SK-N-MC (cell line): ENCODE data around the gene ANKRD10.
"Not testable (repeated sequence)": the region's sequence is repeated elsewhere in the genome, so short reads cannot be mapped to it uniquely, and the experiment has no call there.

ENCODE experiments used
- DNase-seq: peaks from one replicate; pipeline ENCODE4 v3.0.0-alpha.2; 2011; ENCODE audit warnings: low read depth, low spot score
- H3K27ac ChIP-seq: fragments of 200-600 bp; sonication (generic); 2 replicates; pipeline ENCODE4 v1.5.1; 2016; ENCODE audit warnings: mixed run types
- H3K36me3 ChIP-seq: fragments of 200-600 bp; sonication (generic); 2 replicates; pipeline ENCODE4 v1.6.1; 2017; ENCODE audit warnings: antibody characterized with exemption, low read length, mixed read lengths; ENCODE audit not compliant: insufficient read depth
- H3K4me3 ChIP-seq: fragments of 200-600 bp; sonication (generic); 2 replicates; pipeline ENCODE4 v1.5.1; 2016
- H3K9ac ChIP-seq: fragments of 200-600 bp; sonication (generic); 2 replicates; pipeline ENCODE4 v1.8.0; 2017; ENCODE audit warnings: mixed run types, mixed read lengths; ENCODE audit not compliant: insufficient read length
- H3K9me3 ChIP-seq: fragments of 200-600 bp; sonication (generic); 2 replicates; pipeline ENCODE4 v1.6.1; 2017; ENCODE audit warnings: low read depth, mild to moderate bottlenecking, antibody characterized with exemption, low read length, moderate library complexity, mixed read lengths
- EZH2 ChIP-seq: fragments of 200-600 bp; sonication (generic); IDR thresholded peaks from one replicate; pipeline ENCODE4 v1.6.1; 2017; ENCODE audit warnings: antibody characterized with exemption
- FOXP2 ChIP-seq: optimal IDR thresholded peaks from 2 replicates; pipeline ENCODE3; 2011; ENCODE audit warnings: mild to moderate bottlenecking, moderate library complexity; ENCODE audit not compliant: insufficient read depth; ENCODE audit errors: extremely low read length, control extremely low read depth
- POLR2AphosphoS5 ChIP-seq: IDR thresholded peaks from 2 replicates; pipeline ENCODE4 v1.6.1; 2012; ENCODE audit warnings: mild to moderate bottlenecking, low read depth, low read length, borderline replicate concordance

ANKRD10 gene

GRCh38 chr13:110850006-110850405 is 64.9 kb downstream of the ANKRD10 start:
- no peak for TF ChIP-seq POLR2AphosphoS5
- TF ChIP-seq EZH2, result no peak
- no peak for TF ChIP-seq FOXP2
- H3K4me3 ChIP-seq, result no peak overlapping the region
- no peak overlapping the region for H3K27ac ChIP-seq
- no peaks in the 10 kb centered on the region for H3K9me3 ChIP-seq
- DNase-seq, result no peak
- no peaks in the 10 kb centered on the region for H3K36me3 ChIP-seq
- no peak overlapping the region for H3K9ac ChIP-seq

GRCh38 chr13:110845520-110845919 is 69.3 kb downstream of the ANKRD10 start:
- TF ChIP-seq POLR2AphosphoS5 (no peak), FOXP2 (no peak)

GRCh38 chr13:110841846-110842245 is 73.0 kb downstream of the ANKRD10 start:
- H3K9ac ChIP-seq, result no peak overlapping the region
- H3K9me3 ChIP-seq, result no peaks in the 10 kb centered on the region
- no peak overlapping the region for H3K27ac ChIP-seq
- no peak for DNase-seq
- H3K4me3 ChIP-seq, result no peak overlapping the region
- H3K36me3 ChIP-seq, result no peaks in the 10 kb centered on the region
- TF ChIP-seq FOXP2, result no peak
- no peak for TF ChIP-seq POLR2AphosphoS5
- no peak for TF ChIP-seq EZH2

More at GRCh38 chr13:110845520-110845919, 69.3 kb downstream of the ANKRD10 start:
- H3K4me3 ChIP-seq, result no peak overlapping the region
- no peak for DNase-seq
- no peaks in the 10 kb centered on the region for H3K9me3 ChIP-seq
- H3K9ac ChIP-seq, result no peak overlapping the region
- H3K36me3 ChIP-seq, result no peaks in the 10 kb centered on the region
- H3K27ac ChIP-seq, result no peak overlapping the region

GRCh38 chr13:110841406-110841805 is 73.5 kb downstream of the ANKRD10 start:
- no peaks in the 10 kb centered on the region for H3K9me3 ChIP-seq
- no peak overlapping the region for H3K27ac ChIP-seq
- TF ChIP-seq POLR2AphosphoS5, result no peak
- TF ChIP-seq FOXP2, result no peak
- TF ChIP-seq EZH2, result no peak
- no peaks in the 10 kb centered on the region for H3K36me3 ChIP-seq
- H3K4me3 ChIP-seq, result no peak overlapping the region
- H3K9ac ChIP-seq, result no peak overlapping the region
- no peak for DNase-seq

GRCh38 chr13:110838867-110839538 is 75.9 kb downstream of the ANKRD10 start:
- H3K9me3 ChIP-seq, result no peaks in the 10 kb centered on the region
- H3K9ac ChIP-seq, result no peak overlapping the region
- no peaks in the 10 kb centered on the region for H3K36me3 ChIP-seq
- H3K4me3 ChIP-seq, result no peak overlapping the region
- no peak overlapping the region for H3K27ac ChIP-seq
- TF ChIP-seq POLR2AphosphoS5 (no peak), FOXP2 (no peak), EZH2 (no peak)
- no peak for DNase-seq

- Histone ChIP-seq H3K36me3 (no peaks in the 10 kb centered on the region), H3K4me3 (no peak overlapping the region), H3K9me3 (no peaks in the 10 kb centered on the region), H3K27ac (no peak overlapping the region), H3K9ac (no peak overlapping the region)
- TF ChIP-seq EZH2 (no peak), POLR2AphosphoS5 (no peak)
- no peak for DNase-seq
Measured at GRCh38 chr13:110838116-110838515, 76.8 kb downstream of the ANKRD10 start.

GRCh38 chr13:110837397-110838061 is 77.3 kb downstream of the ANKRD10 start:
- not testable (repeated sequence) for DNase-seq, H3K9me3 ChIP-seq, H3K36me3 ChIP-seq, H3K4me3 ChIP-seq, H3K27ac ChIP-seq, H3K9ac ChIP-seq

GRCh38 chr13:110836605-110836903 is 78.3 kb downstream of the ANKRD10 start:
- Histone ChIP-seq H3K36me3 (no peaks in the 10 kb centered on the region), H3K9me3 (no peaks in the 10 kb centered on the region), H3K9ac (no peak overlapping the region), H3K4me3 (no peak overlapping the region), H3K27ac (no peak overlapping the region)
- DNase-seq, result no peak
- TF ChIP-seq POLR2AphosphoS5 (no peak), FOXP2 (no peak), EZH2 (no peak)
